ENCODE measurements around the gene MYCBP2.

The MYCBP2 gene

GRCh38 chr13:77105051-77105450, 221.8 kb downstream of the MYCBP2 start:
- Mint-ChIP-seq H3K27ac (peak overlapping the region; percentile 23), H3K4me1 (no peaks in the 10 kb centered on the region), H3K27me3 (ENCODE audit: low read depth, poor library complexity) (no peaks in the 10 kb centered on the region), H3K36me3 (ENCODE audit: low read depth) (peaks cover 22% of the 10 kb centered on the region), H3K9me3 (peaks cover 14% of the 10 kb centered on the region), H3K4me3 (no peak overlapping the region)
- no peak for DNase-seq
- no peak for TF ChIP-seq CTCF (IDR thresholded peaks at IDR 0.05)

- Mint-ChIP-seq H3K27me3 (ENCODE audit: low read depth, poor library complexity) (peaks cover 4% of the 10 kb centered on the region), H3K36me3 (ENCODE audit: low read depth) (peaks cover 30% of the 10 kb centered on the region), H3K4me1 (no peaks in the 10 kb centered on the region), H3K27ac (no peak overlapping the region), H3K4me3 (no peak overlapping the region), H3K9me3 (no peaks in the 10 kb centered on the region)
- DNase-seq: no peak
- TF ChIP-seq CTCF (IDR thresholded peaks at IDR 0.05): no peak
Observed at GRCh38 chr13:77099415-77099814, 227.5 kb downstream of the MYCBP2 start.

- Mint-ChIP-seq H3K27me3 (ENCODE audit: low read depth, poor library complexity) (peaks cover 4% of the 10 kb centered on the region), H3K9me3 (no peaks in the 10 kb centered on the region), H3K36me3 (ENCODE audit: low read depth) (peaks cover 43% of the 10 kb centered on the region), H3K4me3 (no peak overlapping the region), H3K4me1 (no peaks in the 10 kb centered on the region), H3K27ac (no peak overlapping the region)
- DNase-seq: no peak
- no peak for TF ChIP-seq CTCF (IDR thresholded peaks at IDR 0.05)
Observed at GRCh38 chr13:77095288-77095687, 231.6 kb downstream of the MYCBP2 start.

- H3K27ac Mint-ChIP-seq: no peak overlapping the region
- H3K9me3 Mint-ChIP-seq: no peaks in the 10 kb centered on the region
- DNase-seq: no peak
- no peak overlapping the region for H3K4me3 Mint-ChIP-seq
- H3K36me3 Mint-ChIP-seq (ENCODE audit: low read depth): peaks cover 43% of the 10 kb centered on the region
- H3K27me3 Mint-ChIP-seq (ENCODE audit: low read depth, poor library complexity): peaks cover 4% of the 10 kb centered on the region
- TF ChIP-seq CTCF (IDR thresholded peaks at IDR 0.05): no peak
- H3K4me1 Mint-ChIP-seq: no peaks in the 10 kb centered on the region
Observed at GRCh38 chr13:77094773-77095172, 232.1 kb downstream of the MYCBP2 start.

- no peaks in the 10 kb centered on the region for H3K4me1 Mint-ChIP-seq
- no peak overlapping the region for H3K4me3 Mint-ChIP-seq
- no peak for TF ChIP-seq CTCF (IDR thresholded peaks at IDR 0.05)
- H3K9me3 Mint-ChIP-seq: no peaks in the 10 kb centered on the region
- H3K27me3 Mint-ChIP-seq (ENCODE audit: low read depth, poor library complexity): peaks cover 4% of the 10 kb centered on the region
- DNase-seq: no peak
- no peak overlapping the region for H3K27ac Mint-ChIP-seq
- H3K36me3 Mint-ChIP-seq (ENCODE audit: low read depth): peaks cover 42% of the 10 kb centered on the region
Observed at GRCh38 chr13:77093735-77094134, 233.2 kb downstream of the MYCBP2 start.

- H3K27me3 Mint-ChIP-seq (ENCODE audit: low read depth, poor library complexity): no peaks in the 10 kb centered on the region
- TF ChIP-seq CTCF (IDR thresholded peaks at IDR 0.05): no peak
- DNase-seq: no peak
- H3K27ac Mint-ChIP-seq: no peak overlapping the region
- no peak overlapping the region for H3K4me3 Mint-ChIP-seq
- H3K9me3 Mint-ChIP-seq: peaks cover 6% of the 10 kb centered on the region
- no peaks in the 10 kb centered on the region for H3K4me1 Mint-ChIP-seq
- H3K36me3 Mint-ChIP-seq (ENCODE audit: low read depth): peaks cover 50% of the 10 kb centered on the region
Observed at GRCh38 chr13:77084755-77085154, 242.1 kb downstream of the MYCBP2 start.
